ENCODE measurements around the gene TMEM192.

The TMEM192 gene

GRCh38 chr4:165070560-165070959, 42.1 kb downstream of the TMEM192 start:
- TF ChIP-seq, protein P1, sequence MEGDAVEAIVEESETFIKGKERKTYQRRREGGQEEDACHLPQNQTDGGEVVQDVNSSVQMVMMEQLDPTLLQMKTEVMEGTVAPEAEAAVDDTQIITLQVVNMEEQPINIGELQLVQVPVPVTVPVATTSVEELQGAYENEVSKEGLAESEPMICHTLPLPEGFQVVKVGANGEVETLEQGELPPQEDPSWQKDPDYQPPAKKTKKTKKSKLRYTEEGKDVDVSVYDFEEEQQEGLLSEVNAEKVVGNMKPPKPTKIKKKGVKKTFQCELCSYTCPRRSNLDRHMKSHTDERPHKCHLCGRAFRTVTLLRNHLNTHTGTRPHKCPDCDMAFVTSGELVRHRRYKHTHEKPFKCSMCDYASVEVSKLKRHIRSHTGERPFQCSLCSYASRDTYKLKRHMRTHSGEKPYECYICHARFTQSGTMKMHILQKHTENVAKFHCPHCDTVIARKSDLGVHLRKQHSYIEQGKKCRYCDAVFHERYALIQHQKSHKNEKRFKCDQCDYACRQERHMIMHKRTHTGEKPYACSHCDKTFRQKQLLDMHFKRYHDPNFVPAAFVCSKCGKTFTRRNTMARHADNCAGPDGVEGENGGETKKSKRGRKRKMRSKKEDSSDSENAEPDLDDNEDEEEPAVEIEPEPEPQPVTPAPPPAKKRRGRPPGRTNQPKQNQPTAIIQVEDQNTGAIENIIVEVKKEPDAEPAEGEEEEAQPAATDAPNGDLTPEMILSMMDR (IDR thresholded peaks at IDR 0.05; ENCODE audit: low read depth, low read length), result no peak
- DNase-seq (ENCODE audit: low read depth in 2 of 2), result no peak
- no peak overlapping the region for H3K4me3 ChIP-seq (replicated peaks in 1 of 2; ENCODE audit: low read depth in 2 of 2, low read length in 2 of 2)

- DNase-seq (ENCODE audit: low read depth in 2 of 2), result no peak
- no peak overlapping the region for H3K4me3 ChIP-seq (replicated peaks in 1 of 2; ENCODE audit: low read depth in 2 of 2, low read length in 2 of 2)
- TF ChIP-seq, protein P1 (IDR thresholded peaks at IDR 0.05; ENCODE audit: low read depth, low read length), result peak; percentile 23
Observed at GRCh38 chr4:165060938-165061337, 51.7 kb downstream of the TMEM192 start.

DNA sequence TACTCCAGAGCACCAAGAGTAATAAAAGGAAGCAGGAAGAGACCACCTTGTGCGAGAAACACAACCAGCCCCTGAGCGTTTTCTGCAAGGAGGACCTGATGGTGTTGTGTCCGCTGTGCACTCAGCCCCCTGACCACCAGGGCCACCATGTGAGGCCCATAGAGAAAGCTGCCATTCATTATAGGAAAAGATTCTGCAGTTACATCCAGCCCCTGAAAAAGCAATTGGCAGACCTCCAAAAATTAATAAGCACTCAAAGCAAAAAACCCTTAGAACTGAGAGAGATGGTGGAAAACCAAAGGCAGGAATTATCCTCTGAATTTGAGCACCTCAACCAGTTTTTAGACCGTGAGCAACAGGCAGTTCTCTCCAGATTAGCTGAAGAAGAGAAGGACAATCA, 53.3 kb downstream of the TMEM192 start:
- TF ChIP-seq, protein P1 (IDR thresholded peaks at IDR 0.05; ENCODE audit: low read depth, low read length), result no peak
- DNase-seq (ENCODE audit: low read depth in 2 of 2), result no peak
- no peak overlapping the region for H3K4me3 ChIP-seq (replicated peaks in 1 of 2; ENCODE audit: low read depth in 2 of 2, low read length in 2 of 2)

- TF ChIP-seq, protein P1 (IDR thresholded peaks at IDR 0.05; ENCODE audit: low read depth, low read length), result no peak
- no peak overlapping the region for H3K4me3 ChIP-seq (replicated peaks in 1 of 2; ENCODE audit: low read depth in 2 of 2, low read length in 2 of 2)
- DNase-seq (ENCODE audit: low read depth in 2 of 2), result no peak
Observed at GRCh38 chr4:165058666-165059065, 54.0 kb downstream of the TMEM192 start.

- TF ChIP-seq, protein P1 (IDR thresholded peaks at IDR 0.05; ENCODE audit: low read depth, low read length), result no peak
- H3K4me3 ChIP-seq (replicated peaks in 1 of 2; ENCODE audit: low read depth in 2 of 2, low read length in 2 of 2), result no peak overlapping the region
Observed at GRCh38 chr4:165055601-165056000, 57.1 kb downstream of the TMEM192 start.

DNA sequence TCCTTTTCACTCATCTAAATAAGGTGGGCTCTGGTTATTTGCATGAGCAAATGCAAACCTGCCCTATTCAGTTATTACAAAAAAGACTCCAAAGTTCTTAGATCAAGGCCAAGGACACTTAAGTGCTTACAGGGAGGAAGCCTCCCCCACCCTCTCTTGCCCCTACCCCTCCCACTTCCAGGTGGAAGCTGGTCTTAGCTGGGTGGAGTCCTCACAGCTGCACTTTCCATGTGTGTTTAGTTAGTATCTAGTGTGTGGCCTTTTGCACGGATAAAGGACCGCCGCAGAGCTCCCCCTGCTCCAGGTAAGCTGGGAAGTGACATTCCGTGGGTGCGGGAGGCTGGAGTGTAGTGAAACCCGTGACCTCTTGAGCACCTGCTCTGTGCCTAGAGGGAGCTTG, 59.0 kb downstream of the TMEM192 start, which contains the start of gene TRIM75:
Gene TRIM75, plus strand, starts transcription at position 222 of the 400 bp plus-strand sequence. CDS start 5,282 bp downstream, outside the sequence.
- DNase-seq (ENCODE audit: low read depth in 2 of 2), result no peak
- TF ChIP-seq, protein P1 (IDR thresholded peaks at IDR 0.05; ENCODE audit: low read depth, low read length), result no peak
- H3K4me3 ChIP-seq (replicated peaks in 1 of 2; ENCODE audit: low read depth in 2 of 2, low read length in 2 of 2), result no peak within 1 kb of the TSS

More at GRCh38 chr4:165055601-165056000, 57.1 kb downstream of the TMEM192 start:
- no peak for DNase-seq (ENCODE audit: low read depth in 2 of 2)

- H3K4me3 ChIP-seq (replicated peaks in 1 of 2; ENCODE audit: low read depth in 2 of 2, low read length in 2 of 2), result no peak overlapping the region
- no peak for DNase-seq (ENCODE audit: low read depth in 2 of 2)
- TF ChIP-seq, protein P1 (IDR thresholded peaks at IDR 0.05; ENCODE audit: low read depth, low read length), result no peak
Observed at GRCh38 chr4:165052627-165053026, 60.0 kb downstream of the TMEM192 start.

All from cardiac fibroblast (primary cell).